Measurements from ENCODE around the gene TBC1D24.

TBC1D24 gene

GRCh38 chr16:2468725-2469398 lies 6.1 kb upstream of the TBC1D24 start:
- H3K27ac Mint-ChIP-seq, result no peak overlapping the region
- H3K4me1 Mint-ChIP-seq (ENCODE audit: low read depth), result peaks cover 1% of the 10 kb centered on the region
- DNase-seq (ENCODE audit: low spot score), result no peak
- H3K9me3 Mint-ChIP-seq, result no peaks in the 10 kb centered on the region
- peaks cover 37% of the 10 kb centered on the region for H3K27me3 Mint-ChIP-seq (ENCODE audit: low read depth)
- no peaks in the 10 kb centered on the region for H3K36me3 Mint-ChIP-seq (ENCODE audit: low read depth)
- H3K4me3 Mint-ChIP-seq, result no peak overlapping the region

- Mint-ChIP-seq H3K9me3 (no peaks in the 10 kb centered on the region), H3K4me1 (ENCODE audit: low read depth) (peaks cover 1% of the 10 kb centered on the region), H3K27me3 (ENCODE audit: low read depth) (peaks cover 37% of the 10 kb centered on the region), H3K36me3 (ENCODE audit: low read depth) (no peaks in the 10 kb centered on the region), H3K27ac (no peak overlapping the region), H3K4me3 (no peak overlapping the region)
- no peak for DNase-seq (ENCODE audit: low spot score)
These were observed 5.3 kb upstream of the TBC1D24 start for GRCh38 chr16:2469399-2470233.

GRCh38 chr16:2470234-2470601 lies 4.7 kb upstream of the TBC1D24 start:
- Mint-ChIP-seq H3K27ac (no peak overlapping the region), H3K4me3 (no peak overlapping the region), H3K4me1 (ENCODE audit: low read depth) (peaks cover 1% of the 10 kb centered on the region), H3K9me3 (no peaks in the 10 kb centered on the region), H3K27me3 (ENCODE audit: low read depth) (peaks cover 37% of the 10 kb centered on the region), H3K36me3 (ENCODE audit: low read depth) (no peaks in the 10 kb centered on the region)
- DNase-seq (ENCODE audit: low spot score), result no peak

- H3K4me1 Mint-ChIP-seq (ENCODE audit: low read depth), result peaks cover 1% of the 10 kb centered on the region
- H3K9me3 Mint-ChIP-seq, result no peaks in the 10 kb centered on the region
- H3K4me3 Mint-ChIP-seq, result no peak overlapping the region
- no peak for DNase-seq (ENCODE audit: low spot score)
- H3K27ac Mint-ChIP-seq, result no peak overlapping the region
- H3K27me3 Mint-ChIP-seq (ENCODE audit: low read depth), result peaks cover 37% of the 10 kb centered on the region
- H3K36me3 Mint-ChIP-seq (ENCODE audit: low read depth), result no peaks in the 10 kb centered on the region
These were observed 4.3 kb upstream of the TBC1D24 start for GRCh38 chr16:2470603-2471015.

GRCh38 chr16:2471016-2471652 lies 3.8 kb upstream of the TBC1D24 start, which contains the start of gene NTN3:
Gene NTN3, plus strand, starts transcription at chr16:2471297. Its CDS starts 405 bp downstream, at chr16:2471702.
- Mint-ChIP-seq H3K36me3 (ENCODE audit: low read depth) (no peaks in the 10 kb centered on the region), H3K4me1 (ENCODE audit: low read depth) (peaks cover 2% of the 10 kb centered on the region), H3K27me3 (ENCODE audit: low read depth) (peaks cover 37% of the 10 kb centered on the region), H3K27ac (no peak within 1 kb of the TSS), H3K4me3 (no peak within 1 kb of the TSS), H3K9me3 (no peaks in the 10 kb centered on the region)
- peak; percentile 37 for DNase-seq (ENCODE audit: low spot score)

- no peak for DNase-seq (ENCODE audit: low spot score)
- Mint-ChIP-seq H3K27ac (no peak overlapping the region), H3K9me3 (no peaks in the 10 kb centered on the region), H3K36me3 (ENCODE audit: low read depth) (no peaks in the 10 kb centered on the region), H3K27me3 (ENCODE audit: low read depth) (peaks cover 37% of the 10 kb centered on the region), H3K4me3 (no peak overlapping the region), H3K4me1 (ENCODE audit: low read depth) (peaks cover 4% of the 10 kb centered on the region)
These were observed 3.1 kb upstream of the TBC1D24 start for GRCh38 chr16:2471653-2472487.

- Mint-ChIP-seq H3K27me3 (ENCODE audit: low read depth) (peaks cover 33% of the 10 kb centered on the region), H3K27ac (no peak overlapping the region), H3K36me3 (ENCODE audit: low read depth) (no peaks in the 10 kb centered on the region), H3K4me1 (ENCODE audit: low read depth) (peaks cover 5% of the 10 kb centered on the region), H3K9me3 (no peaks in the 10 kb centered on the region), H3K4me3 (no peak overlapping the region)
- no peak for DNase-seq (ENCODE audit: low spot score)
These were observed 2.5 kb upstream of the TBC1D24 start for GRCh38 chr16:2472488-2472864.

GRCh38 chr16:2472885-2473445 lies 2.0 kb upstream of the TBC1D24 start:
- Mint-ChIP-seq H3K4me1 (ENCODE audit: low read depth) (peaks cover 5% of the 10 kb centered on the region), H3K27ac (no peak overlapping the region), H3K36me3 (ENCODE audit: low read depth) (no peaks in the 10 kb centered on the region), H3K27me3 (ENCODE audit: low read depth) (peaks cover 33% of the 10 kb centered on the region), H3K9me3 (no peaks in the 10 kb centered on the region), H3K4me3 (peak overlapping the region; percentile 58)
- no peak for DNase-seq (ENCODE audit: low spot score)

- H3K36me3 Mint-ChIP-seq (ENCODE audit: low read depth), result no peaks in the 10 kb centered on the region
- peaks cover 31% of the 10 kb centered on the region for H3K27me3 Mint-ChIP-seq (ENCODE audit: low read depth)
- H3K4me1 Mint-ChIP-seq (ENCODE audit: low read depth), result peaks cover 4% of the 10 kb centered on the region
- H3K9me3 Mint-ChIP-seq, result no peaks in the 10 kb centered on the region
- H3K27ac Mint-ChIP-seq, result no peak overlapping the region
- DNase-seq (ENCODE audit: low spot score), result no peak
- peak overlapping the region; percentile 58 for H3K4me3 Mint-ChIP-seq
These were observed 1.4 kb upstream of the TBC1D24 start for GRCh38 chr16:2473446-2473926.

GRCh38 chr16:2473999-2474876 lies 689 bp upstream of the TBC1D24 start:
- Mint-ChIP-seq H3K27ac (peak overlapping the region; percentile 67), H3K4me1 (ENCODE audit: low read depth) (peaks cover 4% of the 10 kb centered on the region), H3K4me3 (peak overlapping the region; percentile 62), H3K9me3 (no peaks in the 10 kb centered on the region), H3K27me3 (ENCODE audit: low read depth) (peaks cover 26% of the 10 kb centered on the region), H3K36me3 (ENCODE audit: low read depth) (no peaks in the 10 kb centered on the region)
- peak; percentile 35 for DNase-seq (ENCODE audit: low spot score)

GRCh38 chr16:2475413-2476344 lies 752 bp downstream of the TBC1D24 start:
- H3K4me1 Mint-ChIP-seq (ENCODE audit: low read depth), result peaks cover 4% of the 10 kb centered on the region
- peak overlapping the region; percentile 65 for H3K4me3 Mint-ChIP-seq
- H3K9me3 Mint-ChIP-seq, result no peaks in the 10 kb centered on the region
- peaks cover 12% of the 10 kb centered on the region for H3K27me3 Mint-ChIP-seq (ENCODE audit: low read depth)
- H3K36me3 Mint-ChIP-seq (ENCODE audit: low read depth), result no peaks in the 10 kb centered on the region
- no peak overlapping the region for H3K27ac Mint-ChIP-seq
- DNase-seq (ENCODE audit: low spot score), result peak; percentile 35

GRCh38 chr16:2476345-2476720 lies 1.4 kb downstream of the TBC1D24 start:
- DNase-seq (ENCODE audit: low spot score), result no peak
- Mint-ChIP-seq H3K4me1 (ENCODE audit: low read depth) (peaks cover 4% of the 10 kb centered on the region), H3K27ac (no peak overlapping the region), H3K9me3 (no peaks in the 10 kb centered on the region), H3K4me3 (peak overlapping the region; percentile 65), H3K36me3 (ENCODE audit: low read depth) (no peaks in the 10 kb centered on the region), H3K27me3 (ENCODE audit: low read depth) (peaks cover 11% of the 10 kb centered on the region)

All from T-helper 2 cell treated with Interferon-gamma antibody and Interleukin-4, amounts not matched to agents 5 μg/mL and 100 μg/mL, for 36 hours (primary cell).